GM18861 (cell line): Measurements from ENCODE around the gene PPP1R2.

Experiments
- ATAC-seq: cut with Tn5 transposase; IDR thresholded peaks from one replicate; pipeline ENCODE4 v1.9.1; 2021; ENCODE audit not compliant: unreplicated experiment

Gene PPP1R2

DNA sequence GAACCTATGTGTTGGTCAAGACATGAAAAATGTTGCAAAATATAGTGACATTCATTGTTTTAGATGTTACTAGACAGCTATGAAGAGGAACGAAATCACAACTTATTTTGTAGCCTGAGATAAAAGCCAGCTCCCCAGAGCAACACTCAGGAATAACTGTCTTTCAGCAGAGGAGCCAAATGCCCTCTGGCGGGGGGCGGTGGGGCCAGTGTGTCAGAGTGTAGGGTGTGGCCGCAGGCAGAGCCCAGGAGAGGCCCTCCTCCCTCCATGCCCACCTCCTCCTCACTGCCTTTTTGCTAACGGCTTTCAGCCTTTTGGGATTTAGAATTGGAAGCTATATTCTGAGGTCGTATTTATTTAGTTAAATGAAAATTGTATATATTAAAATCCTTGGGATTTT lies 23.7 kb upstream of the PPP1R2 start:
- no peak for ATAC-seq

- ATAC-seq: no peak
These were observed 22.6 kb upstream of the PPP1R2 start for GRCh38 chr3:195565716-195566115.

DNA sequence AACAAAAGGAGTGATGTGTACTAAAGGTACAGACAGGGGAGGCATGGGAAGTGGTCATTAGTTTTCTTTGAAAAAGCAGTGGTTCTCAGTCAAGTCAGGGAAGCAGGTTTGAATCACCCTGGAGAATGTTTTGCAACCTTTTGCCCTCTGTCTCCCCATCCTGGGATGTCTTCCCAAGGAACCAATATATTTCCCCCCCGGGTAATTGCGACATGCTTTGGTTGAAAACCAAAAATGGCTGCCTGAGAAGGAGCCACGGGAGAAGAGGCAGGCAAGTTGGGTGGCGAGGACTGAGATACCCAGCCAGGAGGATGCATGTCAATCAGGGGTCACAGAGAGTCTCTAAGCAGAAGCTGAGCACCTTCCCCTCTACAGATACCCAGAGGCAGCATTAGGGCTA lies 20.2 kb upstream of the PPP1R2 start:
- no peak for ATAC-seq

GRCh38 chr3:195559723-195560409 lies 16.7 kb upstream of the PPP1R2 start:
- no peak for ATAC-seq

- no peak for ATAC-seq
These were observed 15.5 kb upstream of the PPP1R2 start for GRCh38 chr3:195558602-195559001.

GRCh38 chr3:195557322-195557721 lies 14.2 kb upstream of the PPP1R2 start:
- ATAC-seq: no peak

DNA sequence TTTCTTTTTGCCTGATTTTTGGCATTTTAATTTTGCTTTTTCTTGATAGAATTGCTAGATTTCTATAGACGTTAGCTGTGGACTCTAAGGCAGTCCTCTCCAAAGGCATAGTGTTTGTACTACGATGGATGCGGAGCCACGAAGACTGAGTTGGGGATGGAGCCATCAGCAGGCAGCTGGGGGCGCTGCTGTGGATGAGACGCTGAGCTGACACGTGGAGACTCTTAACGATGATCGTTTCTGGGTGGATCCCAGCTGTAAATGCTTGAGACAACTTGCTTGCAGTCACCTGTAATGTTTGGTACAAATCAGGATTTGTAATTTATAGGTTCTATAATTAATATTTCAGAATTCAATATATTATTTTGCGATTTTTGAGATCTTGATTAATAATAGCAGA lies 13.3 kb upstream of the PPP1R2 start:
- no peak for ATAC-seq

DNA sequence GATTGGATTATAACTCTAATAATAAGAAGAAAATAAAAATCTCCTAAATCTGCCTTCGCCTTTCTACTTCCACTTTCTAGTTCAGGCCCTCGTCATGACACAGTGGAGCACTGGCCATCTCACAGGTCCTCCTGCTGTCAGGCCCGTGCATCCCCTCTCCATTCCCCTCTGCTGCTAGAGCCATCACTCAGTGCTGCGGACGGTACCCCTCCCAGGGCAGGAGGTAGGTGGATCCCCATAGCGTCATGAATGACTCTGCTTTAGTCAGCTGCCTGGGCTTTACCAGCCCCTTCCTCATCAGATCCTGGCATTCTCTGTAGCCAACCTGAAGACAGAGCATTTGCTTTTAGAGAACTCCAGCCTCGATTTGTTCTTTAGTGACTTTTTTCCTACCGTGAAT lies 12.0 kb upstream of the PPP1R2 start:
- no peak for ATAC-seq

- ATAC-seq: no peak
These were observed 11.3 kb upstream of the PPP1R2 start for GRCh38 chr3:195554458-195554857.

GRCh38 chr3:195553268-195553667 lies 10.1 kb upstream of the PPP1R2 start:
- no peak for ATAC-seq

- ATAC-seq: no peak
These were observed 8.4 kb upstream of the PPP1R2 start for GRCh38 chr3:195551381-195551978.

DNA sequence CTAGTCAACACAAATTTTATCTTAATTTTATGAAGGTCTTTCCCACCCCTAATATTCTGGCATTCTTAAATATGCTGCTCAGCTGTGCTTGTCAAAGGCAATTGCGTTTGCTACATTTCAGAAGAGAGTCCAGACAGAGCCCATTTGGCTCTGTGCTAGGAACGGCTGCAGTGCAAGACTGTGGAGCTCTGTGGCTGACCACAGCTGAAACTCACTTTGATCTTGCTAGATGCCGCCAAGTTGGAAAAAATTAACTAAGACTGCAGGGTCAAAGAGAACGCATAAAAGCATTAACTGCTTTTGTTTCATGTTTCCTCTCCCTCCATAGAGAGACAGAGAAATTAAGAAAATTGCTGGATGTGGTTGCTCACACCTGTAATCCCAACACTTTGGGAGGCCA lies 7.6 kb upstream of the PPP1R2 start:
- ATAC-seq: peak; percentile 46

DNA sequence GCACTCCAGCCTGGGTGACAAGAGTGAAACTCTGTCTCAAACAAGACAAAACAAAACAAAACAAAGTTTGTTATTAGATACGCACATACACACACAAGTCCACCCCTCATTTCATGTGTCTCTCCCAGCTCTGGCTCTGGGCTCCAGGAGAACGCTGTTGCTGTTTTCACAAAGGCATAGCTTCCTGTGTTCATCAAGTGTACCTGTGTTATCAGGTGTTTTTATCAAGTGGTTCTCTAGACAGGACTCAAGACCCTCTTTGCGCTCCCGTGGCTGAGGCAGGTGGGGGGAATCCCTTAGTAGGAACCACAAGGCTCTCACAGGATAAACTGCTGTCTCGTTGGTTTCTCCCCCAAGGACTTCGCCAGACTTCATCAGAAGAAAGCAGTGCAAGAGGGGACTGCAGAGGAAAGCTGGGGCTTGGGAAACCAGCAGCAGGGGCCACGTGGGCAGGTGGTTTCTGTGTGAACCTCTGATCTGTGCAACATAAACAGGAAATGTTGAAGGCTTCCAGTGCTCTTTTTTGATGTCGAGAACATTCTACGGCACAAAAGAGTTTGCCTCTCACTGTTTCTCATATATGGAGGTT lies 6.9 kb upstream of the PPP1R2 start:
- ATAC-seq: peak; percentile 50

DNA sequence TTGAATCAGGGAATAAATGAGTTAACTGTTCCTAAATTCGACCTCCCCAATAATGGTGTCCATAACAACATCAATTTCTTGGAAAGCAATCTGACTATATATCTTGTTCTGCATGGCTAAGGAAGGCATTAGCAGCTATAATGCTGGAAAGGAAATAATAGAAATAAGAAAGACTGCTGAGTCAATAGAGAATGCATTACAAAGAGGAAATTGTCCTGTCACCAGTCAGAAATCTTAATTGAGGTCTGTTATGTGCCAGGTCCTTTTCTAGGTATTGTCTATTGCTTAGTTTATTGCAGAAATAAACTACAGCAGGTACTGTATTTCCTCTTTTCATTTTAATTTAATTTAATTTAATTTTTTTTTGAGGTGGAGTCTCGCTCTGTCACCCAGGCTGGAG lies 5.9 kb upstream of the PPP1R2 start:
- ATAC-seq: no peak

- no peak for ATAC-seq
These were observed 5.4 kb upstream of the PPP1R2 start for GRCh38 chr3:195548501-195548900.

DNA sequence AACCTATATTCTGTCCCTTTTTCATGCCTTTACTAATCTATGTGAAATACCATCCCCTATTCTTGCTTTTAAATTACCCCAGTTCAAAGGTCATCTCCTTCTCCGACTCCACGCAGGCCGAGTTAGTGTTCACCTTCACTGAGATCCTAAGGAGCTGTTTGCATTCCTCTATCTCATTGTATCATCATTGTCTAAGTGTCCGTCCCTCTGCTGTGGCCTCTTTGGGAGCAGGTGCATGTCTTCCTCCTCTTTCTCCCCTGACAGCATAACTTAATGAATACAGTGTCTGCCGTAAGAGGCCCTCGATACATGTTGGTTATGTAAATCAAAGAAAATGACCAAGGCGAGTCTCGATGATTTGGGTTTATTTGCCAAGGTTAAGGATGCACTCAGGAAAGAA lies 4.9 kb upstream of the PPP1R2 start:
- no peak for ATAC-seq

DNA sequence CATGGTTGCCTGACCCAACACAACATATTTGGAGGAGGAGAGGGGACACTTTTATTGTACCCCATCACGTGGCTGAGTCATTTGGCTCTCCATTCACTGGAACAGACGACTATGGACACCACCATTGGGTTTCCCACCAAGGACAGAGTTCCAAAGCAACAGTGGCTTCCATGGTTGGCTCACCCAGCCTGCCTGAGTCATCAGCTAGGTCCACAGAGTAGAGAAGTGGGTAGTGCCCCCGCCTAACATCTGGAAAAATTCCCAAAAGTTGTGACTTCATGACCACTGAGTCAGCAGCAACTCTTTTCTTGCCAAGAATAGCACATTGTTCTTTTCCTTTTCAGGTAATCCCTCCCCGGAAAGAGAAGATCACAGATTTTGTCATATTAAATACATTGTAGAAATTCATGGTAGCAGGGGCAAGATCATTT lies 3.0 kb upstream of the PPP1R2 start:
- no peak for ATAC-seq

DNA sequence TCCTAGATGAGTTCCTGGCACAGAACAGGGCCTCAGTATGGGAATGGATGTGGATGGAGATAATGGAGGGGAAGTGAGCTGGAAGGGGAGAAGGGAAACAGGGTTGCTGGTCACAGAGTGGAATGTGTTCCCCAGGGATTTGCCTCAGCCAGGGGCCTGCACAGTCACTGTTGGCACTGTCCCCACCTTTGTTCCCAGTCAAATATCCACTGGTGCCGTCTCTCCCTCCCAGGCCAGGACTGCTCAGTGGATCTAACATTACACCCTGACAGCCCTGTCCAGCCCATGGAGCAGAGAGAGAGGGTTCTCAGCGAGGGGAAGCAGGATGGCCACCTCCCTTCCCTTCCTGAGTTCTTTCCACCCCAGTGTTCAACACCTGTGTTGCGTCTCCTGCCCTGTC lies 1.5 kb upstream of the PPP1R2 start:
- ATAC-seq: no peak

- ATAC-seq: no peak
These were observed 1.1 kb upstream of the PPP1R2 start for GRCh38 chr3:195544230-195544536.

DNA sequence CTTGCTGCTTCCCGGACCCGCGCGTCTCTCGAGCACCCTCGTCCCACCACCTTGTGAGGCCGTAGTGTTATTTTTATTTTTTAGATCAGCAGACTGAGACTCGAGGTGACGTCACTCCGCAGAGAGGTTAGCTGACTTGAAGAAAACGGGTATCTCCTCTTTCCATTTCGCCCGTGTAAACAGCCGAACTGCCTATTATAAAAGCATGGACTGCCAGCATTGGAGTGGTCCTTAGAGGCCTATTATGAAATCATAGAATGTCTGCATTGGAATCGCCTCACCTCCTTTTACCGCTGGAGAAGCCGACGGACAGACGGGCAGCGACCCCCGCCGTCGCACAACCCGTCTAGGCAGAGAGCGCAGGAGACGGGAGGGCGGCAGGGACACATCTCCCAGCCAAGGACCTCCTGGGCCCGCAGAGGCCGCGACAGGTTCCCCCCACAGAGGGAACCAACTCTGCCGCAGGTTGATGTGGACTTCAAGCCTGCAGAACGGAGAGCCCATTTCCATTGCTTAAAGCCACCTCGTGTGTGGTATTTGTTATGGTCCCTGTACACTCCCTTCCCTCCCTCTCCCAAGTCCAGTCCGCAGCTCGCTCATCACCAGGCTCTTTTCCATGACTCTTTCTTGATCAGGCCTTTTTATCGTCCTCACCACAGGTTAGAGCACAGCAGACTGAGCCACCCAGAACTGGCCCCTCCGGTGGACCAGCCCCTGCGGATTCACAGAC lies 540 bp upstream of the PPP1R2 start:
- no peak for ATAC-seq

DNA sequence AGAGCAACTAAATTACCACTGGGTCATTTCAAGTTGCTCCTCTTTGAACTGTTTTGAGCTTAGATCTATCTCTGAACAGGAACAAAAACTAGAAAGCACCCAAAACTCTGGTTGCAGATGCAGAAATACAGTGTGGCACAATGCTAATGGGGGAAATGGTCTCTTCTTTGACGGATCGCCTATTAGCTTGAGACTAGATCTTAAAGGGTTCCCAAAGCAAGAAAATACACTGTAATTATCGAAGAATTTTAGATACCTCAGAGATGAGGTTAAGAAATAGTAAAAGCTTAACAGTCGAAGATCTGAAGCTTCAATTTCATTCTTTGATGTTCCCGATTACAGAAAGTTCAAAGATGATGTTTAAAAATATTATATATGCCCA lies 818 bp downstream of the PPP1R2 start:
- no peak for ATAC-seq

GRCh38 chr3:195540511-195540910 lies 2.6 kb downstream of the PPP1R2 start:
- ATAC-seq: no peak
